Ovary (tissue), 3 donors: ENCODE results near the gene RANBP9.

Experiments
- EP300 ChIP-seq: sonication (generic); formaldehyde crosslinking; IDR thresholded peaks from one replicate; pipeline ENCODE4 v1.6.1; 2017; ENCODE audit warnings: antibody characterized with exemption
- TF ChIP-seq, protein P1 (sequence below), 3 donors: fragments of 450-650 bp in 2 of 3; fragments of 200-600 bp in 1 of 3; IDR thresholded peaks; one replicate each; pipeline versions ENCODE4 v1.5.1 to v1.8.0; 2016 to 2022; ENCODE audit warnings: antibody characterized with exemption in 3 of 3, mild to moderate bottlenecking in 1 of 3
- donor health status: DM: no; HTN: no; CAD: no.

- TF ChIP-seq, protein P1, sequence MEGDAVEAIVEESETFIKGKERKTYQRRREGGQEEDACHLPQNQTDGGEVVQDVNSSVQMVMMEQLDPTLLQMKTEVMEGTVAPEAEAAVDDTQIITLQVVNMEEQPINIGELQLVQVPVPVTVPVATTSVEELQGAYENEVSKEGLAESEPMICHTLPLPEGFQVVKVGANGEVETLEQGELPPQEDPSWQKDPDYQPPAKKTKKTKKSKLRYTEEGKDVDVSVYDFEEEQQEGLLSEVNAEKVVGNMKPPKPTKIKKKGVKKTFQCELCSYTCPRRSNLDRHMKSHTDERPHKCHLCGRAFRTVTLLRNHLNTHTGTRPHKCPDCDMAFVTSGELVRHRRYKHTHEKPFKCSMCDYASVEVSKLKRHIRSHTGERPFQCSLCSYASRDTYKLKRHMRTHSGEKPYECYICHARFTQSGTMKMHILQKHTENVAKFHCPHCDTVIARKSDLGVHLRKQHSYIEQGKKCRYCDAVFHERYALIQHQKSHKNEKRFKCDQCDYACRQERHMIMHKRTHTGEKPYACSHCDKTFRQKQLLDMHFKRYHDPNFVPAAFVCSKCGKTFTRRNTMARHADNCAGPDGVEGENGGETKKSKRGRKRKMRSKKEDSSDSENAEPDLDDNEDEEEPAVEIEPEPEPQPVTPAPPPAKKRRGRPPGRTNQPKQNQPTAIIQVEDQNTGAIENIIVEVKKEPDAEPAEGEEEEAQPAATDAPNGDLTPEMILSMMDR (IDR thresholded peaks at IDR 0.05) = peak; percentile 14 to 70 (median 70)
- no peak for TF ChIP-seq EP300
Measured at GRCh38 chr6:13574149-13574570, 137.5 kb downstream of the RANBP9 start.
